ENCODE measurements around the gene SLC16A12.

SLC16A12 gene

DNA sequence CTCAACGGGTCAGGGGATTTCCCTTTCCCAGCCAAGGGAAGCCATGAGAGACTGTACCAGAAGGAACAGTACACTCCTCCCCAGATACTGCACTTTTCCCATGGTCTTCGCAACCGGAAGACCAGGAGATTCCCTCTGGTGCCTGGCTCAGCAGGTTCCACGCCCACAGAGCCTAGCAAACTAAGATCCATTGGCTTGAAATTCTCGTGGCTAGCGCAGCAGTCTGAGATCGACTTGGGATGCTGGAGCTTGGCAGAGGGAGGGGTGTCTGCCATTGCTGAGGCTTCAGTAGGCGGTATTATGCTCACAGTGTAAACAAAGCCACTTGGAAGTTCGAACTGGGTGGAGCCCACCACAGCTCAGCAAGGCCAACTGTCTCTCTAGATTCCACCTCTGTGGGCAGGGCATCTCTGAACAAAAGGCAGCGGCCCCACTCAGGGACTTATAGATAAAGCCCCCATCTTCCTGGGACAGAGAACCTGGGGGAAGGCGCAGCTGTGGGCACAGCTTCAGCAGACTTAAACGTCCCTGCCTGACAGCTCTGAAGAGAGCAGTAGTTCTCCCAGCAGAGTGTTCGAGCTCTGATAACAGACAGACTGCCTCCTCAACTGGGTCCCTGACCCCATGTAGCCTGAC is 29.6 kb downstream of the SLC16A12 start:
- no peak for DNase-seq

DNA sequence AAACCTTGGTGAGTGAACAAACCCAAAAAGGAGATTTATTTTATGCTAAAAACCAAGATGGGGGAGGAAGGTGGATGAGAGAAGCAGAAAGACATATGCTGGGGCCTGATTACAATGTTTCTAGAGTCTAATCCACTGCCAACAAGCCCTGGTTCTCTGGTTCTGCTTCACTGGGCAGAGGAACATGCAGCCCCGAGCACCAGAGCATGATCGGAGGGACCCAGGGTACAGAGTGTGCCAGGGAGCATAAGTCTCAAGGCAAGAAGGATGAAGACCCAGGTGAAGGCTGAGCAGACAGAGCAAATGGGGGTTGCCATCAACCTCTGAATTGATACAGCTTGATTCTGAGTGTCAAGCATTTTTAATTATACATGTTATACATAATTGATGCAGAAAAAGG is 30.7 kb downstream of the SLC16A12 start:
- no peak for DNase-seq

DNA sequence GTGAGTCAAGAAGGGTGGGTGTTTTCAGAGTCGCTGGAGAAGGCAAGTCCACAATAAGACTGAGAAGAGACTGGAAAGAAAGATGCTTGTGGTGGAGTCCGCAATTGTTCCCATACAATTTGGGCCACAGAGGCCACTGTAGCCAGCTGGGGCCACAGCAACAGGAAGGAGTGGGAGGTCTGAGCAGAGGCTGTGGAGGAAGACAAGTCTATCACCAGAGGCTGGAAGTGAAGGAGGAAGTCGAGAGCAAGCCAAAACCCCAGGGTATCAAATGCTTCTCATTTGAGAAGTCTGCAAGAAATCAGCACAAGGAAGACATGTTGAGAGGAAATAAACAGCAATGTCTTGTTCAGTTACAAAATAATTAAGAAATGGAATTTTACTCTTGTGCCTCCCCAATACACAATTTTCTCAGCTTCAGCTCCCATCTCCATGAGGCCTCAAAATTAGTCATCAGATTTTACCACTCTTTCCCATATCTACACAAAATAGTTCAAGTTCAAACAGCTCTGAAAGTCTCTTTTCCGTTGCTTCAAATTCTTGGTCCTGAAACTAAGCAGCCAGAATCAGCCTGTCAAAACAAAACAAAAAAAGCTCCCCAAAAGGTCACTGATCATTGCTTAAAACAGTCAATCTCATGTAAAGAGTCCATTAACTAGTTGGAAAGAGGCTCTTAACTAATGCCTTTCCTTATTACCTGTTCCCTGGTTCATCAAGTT is 31.6 kb downstream of the SLC16A12 start:
- peak; percentile 11 for DNase-seq

DNA sequence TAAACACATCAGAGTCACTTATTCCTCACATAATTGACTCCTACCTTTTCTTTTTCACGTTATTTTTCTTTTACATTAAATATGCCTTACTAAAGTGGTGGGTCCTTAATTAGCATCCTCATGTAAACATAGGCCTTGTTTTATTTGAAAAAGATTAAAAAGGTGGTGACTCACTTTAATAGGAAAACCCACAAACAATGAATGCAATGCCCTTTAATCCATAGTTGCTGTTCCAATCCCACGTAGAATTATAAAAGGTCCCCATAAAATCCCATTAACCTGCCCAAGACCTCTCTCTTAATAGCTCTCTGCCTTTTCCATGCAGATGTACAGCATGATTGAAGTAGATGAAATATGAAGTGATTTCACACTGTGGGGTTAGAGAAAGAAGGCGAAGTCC is 32.2 kb downstream of the SLC16A12 start:
- no peak for DNase-seq

DNA sequence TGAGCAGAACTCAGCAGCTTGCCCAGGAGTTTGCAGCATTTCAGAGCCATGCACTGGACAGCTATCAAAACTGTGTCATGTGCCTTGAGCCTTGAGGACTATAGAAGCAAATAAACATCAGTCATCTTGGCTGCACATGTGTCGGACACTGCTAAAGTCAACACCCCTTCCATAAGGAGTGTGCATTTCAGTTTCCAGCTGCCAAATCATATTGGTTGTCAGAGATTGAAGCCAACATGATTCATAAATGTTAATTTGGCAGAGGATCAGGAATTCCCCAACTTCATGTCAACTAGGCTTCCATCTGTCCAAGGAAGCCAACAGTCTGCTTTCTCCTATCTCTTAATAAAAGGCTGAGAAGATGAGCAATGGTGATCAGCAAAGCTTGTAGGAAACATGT is 32.8 kb downstream of the SLC16A12 start:
- DNase-seq = no peak

DNA sequence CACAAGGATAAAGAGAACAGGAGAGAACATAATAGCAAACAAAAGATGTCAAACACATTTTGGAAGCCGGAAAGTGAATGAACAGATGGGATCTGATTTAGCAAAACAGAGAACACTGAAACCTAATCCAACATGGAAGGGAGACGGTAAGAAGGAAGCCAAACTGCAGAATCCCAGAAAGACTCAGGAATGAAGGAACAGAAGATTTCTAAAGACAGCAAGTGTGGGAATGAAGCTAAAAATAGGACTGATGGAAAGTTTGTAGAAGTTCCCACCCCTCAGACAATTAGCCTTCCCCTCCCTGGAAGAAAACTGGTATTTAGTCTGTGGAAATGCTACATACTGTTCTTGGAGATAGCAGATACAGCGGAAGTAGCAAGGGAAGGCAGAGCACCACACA is 40.8 kb downstream of the SLC16A12 start:
- DNase-seq = no peak

DNA sequence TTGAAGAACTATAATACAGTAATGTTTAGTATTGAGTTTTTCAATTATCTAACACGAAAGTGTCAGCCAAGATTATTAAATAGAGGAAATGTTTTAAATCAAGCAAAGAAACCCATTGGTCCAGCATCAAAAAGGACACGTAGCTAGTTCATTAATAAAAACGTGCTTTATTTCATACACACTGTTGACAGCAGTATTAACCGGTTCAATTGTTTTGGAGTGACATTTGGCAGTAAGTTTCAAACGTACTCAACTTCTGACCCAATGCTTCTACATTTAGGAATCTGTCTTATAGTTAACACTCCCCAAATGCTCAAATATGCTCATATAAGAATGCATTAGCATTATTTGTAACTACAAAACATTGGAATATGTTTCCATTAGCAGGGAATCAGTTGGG is 41.3 kb downstream of the SLC16A12 start:
- DNase-seq = no peak

DNA sequence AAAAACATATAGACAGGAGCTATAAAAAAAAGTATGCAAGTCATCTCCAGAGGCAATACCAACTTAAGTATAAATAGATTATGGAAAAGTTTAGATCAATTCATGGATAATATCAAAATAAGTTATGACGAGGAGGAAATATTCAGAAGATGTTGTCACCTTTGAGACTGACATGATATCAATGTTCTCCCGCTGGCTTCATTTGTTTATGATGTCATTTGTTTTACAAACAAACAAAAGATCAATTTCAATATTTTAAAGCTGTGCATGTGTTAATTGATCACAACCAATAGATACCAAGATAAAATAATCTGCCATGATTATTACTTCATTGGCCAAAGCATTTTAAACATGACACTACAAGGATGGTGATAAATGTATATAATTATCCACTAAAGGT is 43.5 kb downstream of the SLC16A12 start:
- DNase-seq = no peak

DNA sequence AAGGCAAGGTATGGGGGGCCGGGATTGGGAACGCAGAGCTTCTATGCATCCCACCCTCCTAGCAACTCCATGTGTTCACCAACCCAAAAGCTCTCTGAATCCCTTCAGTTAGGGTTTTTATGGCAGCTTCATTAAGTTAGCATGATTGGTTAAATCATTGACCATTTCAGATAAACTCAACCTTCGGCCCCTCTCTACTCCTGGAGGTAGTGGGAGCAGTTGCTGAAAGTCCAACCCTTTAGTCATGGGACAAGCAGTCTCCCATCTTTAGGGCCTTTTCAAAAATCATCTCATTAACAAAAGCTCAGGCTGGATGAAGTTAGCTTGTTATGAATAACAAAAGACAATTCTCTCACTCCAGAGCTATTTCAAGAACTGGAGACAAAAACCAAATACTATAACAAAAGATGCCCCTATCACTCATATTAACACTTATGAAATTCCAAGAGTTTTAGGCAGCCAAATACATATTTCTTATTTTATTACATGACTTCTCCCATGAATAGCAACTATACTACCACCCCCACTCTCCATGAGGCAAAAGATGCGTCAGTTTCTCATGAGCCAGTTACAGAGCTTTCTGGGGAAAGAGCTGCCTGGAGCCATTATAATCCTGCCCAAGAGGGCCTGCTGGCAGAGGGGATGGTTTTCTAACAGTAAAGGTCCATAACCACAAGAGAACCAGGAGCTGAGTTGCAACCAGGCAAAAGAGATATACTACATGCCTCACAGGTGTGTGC is 44.6 kb downstream of the SLC16A12 start:
- DNase-seq = no peak

DNA sequence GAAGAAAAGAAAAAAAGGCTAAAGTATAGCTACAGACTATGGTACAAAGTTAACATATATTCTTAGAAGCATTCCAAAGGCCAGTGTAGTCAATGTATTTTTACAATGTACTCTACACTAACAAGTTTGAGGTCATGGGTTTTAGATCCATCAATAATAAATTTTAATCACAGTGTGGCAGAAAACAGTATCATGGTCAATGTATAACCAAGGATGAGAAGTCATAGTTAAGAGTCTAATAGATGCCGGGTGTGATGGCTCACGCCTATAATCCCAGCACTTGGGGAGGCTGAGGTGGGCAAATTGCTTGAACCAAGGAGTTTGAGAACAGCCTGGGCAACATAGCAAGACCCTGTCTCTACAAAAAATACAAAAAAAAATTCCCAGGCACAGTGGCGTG is 53.1 kb downstream of the SLC16A12 start:
- DNase-seq = no peak

DNA sequence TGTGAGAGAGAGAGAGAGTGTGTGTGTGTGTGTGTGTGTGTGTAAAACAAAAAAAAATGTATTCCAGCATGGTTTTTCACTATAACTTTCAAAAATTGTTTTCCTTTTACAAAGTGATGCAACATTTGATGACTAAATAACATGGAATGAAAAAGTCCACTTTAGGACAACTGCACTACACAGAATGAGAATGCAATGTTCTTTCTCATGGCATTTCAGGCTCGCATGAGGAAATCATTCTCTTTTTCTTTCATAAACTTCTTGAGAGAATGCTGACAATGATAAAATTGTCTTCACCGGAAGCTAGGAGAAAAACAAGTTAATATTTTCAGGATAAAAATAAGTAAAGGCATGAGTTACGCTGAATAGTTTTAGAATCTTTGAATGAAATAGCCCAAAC is 53.7 kb downstream of the SLC16A12 start:
- no peak for DNase-seq

DNA sequence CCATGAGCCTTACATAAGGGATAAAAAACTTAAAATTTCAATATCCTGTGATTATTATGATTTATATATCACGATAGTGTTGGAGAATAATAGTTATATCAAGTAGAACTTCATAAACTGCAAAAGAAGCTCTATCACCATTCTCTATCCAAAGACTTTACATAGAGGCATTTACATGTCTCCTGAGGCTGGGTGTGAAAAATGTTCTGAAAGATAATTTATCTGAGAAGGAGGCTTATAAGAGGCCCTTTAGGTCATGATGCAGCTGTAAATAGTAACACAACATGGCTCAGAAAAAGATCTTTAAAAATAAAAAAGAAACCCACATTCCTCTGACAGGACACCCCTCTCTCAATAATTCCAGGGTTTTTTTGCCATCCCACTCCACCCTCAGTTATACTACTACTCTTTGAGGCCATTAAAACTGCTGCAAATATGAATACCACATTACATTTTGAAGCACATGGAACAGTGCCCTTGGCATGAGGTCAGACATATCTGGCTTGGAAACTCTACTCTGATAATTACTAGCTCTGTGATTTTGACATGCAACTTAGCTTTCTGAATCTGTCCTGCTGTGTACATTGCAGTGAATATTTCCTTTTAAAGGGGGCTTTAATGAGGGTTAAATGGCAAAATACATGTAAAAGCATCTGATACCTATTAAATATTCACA is 55.5 kb downstream of the SLC16A12 start:
- no peak for DNase-seq

DNA sequence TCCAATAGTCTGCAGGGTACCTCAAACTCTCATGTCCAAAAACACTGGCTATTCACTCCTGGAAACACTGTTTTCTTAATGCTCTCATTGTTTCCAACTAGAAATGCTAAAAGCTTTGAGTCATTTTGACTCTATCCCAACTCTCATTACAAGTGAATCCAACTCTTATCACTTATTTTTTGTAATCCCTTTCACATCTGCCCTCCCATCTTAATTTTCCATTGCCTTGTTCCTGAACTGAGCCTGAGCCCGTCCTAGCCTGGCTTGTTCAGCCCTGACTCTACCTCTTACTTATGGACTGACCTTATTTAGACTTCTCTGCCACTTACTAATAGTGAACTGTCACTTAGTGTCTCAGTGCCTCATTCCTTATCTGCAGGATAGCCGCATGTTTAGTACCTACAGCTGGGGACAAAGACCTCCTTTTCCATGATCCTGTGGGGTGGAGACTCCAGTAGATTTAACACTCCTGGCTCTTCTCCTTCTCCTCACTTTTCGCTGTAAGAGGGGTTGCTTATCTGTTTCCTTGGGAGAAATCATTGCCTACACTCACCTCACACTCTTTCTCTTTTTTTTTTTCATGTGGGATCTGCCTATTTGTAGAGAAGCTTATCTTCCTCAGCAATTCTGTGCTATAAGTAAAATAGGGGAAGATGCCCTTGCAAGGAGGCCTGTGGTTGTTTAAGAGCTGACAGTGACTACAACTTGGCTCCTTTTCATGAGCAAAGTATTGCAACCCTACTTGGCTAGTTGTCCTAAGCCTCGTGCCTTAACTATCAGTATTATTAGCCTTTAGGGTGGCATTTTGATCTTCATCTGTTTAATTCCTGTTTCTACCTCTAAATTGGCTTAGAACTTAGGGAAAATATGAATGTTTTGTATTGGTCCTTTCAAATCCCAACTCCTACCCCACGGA is 56.4 kb downstream of the SLC16A12 start:
- DNase-seq = no peak

DNA sequence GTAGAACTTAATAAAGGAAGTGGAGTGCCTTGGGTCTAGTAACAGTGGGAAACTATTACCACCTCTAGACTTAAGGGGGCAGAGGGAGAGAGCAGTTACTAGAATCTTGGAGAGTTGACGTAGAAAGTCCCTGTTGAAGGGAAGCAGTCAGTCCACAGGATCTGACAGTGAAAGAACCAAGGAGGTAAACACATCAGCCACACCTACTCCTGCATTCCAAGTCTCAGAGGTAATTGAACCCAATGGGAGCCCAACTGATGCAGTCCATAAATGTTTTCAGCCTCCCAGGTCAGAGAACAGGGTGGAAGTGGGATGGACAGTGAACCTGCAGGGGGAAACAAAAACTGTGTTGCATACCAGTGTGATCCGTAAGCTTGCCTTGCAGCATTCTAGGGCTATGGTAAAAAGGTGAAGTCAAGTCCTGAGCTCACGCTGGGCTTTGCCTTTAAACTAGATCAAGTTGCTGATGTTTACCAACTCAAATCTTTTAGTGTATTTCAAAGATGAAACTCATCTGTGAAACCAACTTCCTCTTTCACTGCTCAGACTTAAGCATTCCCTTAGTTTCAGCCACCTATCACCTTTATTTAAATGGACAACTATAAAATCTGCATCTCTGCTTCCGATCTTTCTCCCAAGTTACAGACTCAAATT is 57.2 kb downstream of the SLC16A12 start:
- DNase-seq = no peak

DNA sequence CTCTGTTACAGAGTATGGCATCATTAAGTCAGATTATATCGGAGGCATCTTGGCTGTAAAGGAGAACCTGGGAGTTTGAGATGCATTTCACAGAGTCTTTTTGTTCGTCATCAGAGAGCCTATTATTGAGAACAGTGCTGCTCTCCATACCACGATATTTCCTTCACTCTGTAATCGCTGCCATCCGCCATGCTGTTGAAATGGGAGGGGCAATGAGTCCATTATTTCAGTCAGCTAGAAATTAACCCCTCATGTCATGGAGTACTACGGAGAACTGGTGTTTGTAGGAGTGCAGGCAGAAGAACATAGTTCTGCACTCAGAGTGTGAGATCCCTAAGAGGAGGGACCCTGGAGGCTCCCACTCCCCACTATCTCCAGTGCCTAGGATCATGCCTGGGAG is 59.2 kb downstream of the SLC16A12 start:
- DNase-seq = no peak

DNA sequence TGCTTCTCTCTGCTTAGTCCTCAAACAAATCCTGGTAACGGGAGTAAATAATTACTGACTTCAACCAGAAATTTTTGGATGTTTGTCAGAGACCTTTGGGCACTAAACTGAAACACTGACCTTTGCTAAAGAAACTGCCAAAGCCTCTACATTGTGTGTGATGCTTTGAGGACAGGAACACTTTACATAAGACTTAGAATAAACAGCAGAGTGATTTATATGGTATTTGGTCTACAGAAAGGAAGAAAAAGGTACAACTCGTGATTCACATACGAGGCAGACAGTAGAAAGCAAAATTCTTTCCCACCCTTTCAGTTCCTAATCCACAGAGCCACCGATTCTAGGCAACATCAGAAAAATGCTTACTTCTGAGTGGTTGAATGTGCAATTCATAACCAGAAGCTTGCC is 59.8 kb downstream of the SLC16A12 start:
- DNase-seq = no peak

DNA sequence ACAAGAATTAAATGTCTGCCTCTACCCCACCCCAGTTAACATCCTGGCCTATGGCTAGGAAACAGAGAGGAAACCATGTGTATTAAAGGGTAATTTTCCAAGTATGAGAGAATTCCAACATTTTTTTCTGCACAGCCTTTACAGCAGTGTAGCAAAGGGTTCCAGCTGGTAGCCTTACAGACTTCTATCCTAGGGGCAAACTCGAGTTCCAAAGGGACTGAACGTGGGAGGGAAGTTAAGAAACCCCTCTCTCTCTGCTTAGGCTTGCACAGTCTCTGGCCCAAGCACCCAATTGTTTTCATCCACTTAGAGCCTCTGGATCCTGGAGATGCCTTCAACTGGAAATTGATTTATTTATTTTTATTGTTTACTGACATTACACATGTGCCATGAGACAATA is 60.3 kb downstream of the SLC16A12 start:
- DNase-seq = no peak

DNA sequence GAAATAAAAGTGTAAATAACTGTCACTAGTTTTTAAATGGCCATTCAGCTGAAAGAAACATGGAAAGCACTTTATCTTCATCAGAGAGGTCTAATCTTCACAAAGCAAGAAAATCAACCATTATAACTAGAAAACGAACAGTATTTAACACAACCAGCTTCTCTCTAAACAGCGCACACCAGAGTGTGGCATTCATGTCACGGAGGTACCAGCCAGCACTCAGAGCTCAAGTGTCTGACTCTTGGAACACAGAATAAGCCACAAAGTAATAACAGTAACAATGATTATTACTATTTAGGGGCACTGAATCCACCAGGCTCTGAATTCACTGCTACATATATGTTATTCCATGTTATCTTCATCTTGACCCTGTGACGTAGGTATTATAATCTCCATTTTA is 60.9 kb downstream of the SLC16A12 start:
- DNase-seq = no peak

DNA sequence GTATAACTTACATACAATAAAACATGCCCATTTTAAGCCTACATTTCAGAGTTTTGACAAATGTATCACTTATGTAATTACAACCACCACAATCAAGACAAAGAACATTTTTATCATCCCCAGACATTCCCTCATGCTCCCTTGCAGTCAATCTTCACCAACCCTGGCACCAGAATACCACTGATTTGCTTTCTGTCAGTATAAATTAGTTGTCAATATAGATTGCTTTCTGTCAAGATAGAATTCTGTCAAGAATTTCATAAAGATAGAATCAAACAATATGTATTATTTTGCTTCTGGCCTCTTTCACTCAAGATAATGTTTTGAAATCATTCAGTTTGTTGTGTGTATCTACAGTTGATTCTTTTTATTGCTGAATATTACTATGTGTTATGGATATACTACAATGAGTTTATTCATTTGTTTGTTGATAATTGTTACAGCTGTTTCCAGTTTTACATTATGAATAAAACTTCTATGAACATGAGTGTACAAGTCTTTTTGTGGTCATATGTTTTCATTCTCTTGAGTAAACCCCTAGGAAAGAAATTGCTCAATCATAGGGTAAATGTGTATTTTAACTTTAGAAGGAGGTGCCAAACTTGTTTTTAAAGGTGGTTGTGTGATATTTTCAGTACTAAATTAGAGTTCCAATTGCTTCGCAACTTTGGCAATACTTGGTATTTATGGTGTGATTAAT is 64.1 kb downstream of the SLC16A12 start:
- no peak for DNase-seq

DNA sequence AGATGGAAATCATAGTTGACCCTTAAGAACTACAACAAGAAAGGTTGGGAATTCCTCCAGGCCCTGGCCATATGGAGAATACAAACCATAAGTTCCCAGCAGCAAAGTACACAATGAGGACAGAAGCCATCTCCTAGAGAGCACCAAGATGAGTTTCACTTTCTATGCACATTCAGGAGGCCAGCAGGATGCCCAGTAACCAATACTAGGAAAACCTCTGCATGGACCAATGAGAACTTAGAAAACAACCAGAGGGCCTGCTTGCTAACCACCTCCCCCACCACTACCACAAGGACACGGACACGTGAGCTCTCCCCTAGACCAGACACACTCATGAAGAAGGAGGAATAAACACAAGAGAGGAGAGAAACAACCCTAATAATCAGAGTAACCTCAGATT is 64.8 kb downstream of the SLC16A12 start:
- no peak for DNase-seq

DNA sequence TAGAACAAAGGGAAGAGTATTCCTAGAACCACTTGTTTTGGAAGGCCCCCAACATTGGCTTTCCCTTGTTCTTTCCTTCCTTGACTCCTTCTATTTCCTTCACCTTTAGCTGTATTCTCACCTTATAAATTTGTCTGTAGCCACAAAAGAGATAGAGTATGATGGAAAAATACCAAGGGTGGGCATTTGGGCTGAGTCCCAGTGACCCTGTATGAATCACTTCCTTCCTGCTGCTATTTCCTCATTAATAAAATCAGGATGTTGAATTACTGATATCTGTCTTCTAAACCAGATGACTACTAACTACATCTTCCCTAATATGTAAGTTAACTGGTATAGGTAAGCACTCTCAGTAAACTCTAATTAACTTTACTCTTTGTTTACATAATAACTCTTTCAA is 65.9 kb downstream of the SLC16A12 start:
- no peak for DNase-seq
